Liver (tissue), 9 donors: Measurements from ENCODE around the gene CRACDL. TPM values are rescaled to one million over a fixed set of nuclear protein-coding genes. Genes with fewer than 3 reads are reported as not detected.

Experiments used
- DNase-seq: peaks from one replicate; pipeline ENCODE4 v3.0.0-alpha.2; 2017; ENCODE audit warnings: low spot score
- H3K27ac ChIP-seq, 2 donors: one replicate each; pipeline ENCODE4 v1.7.0; 2013; ENCODE audit warnings: inconsistent platforms in 2 of 2, low read length in 2 of 2, control low read depth in 1 of 2, low read depth in 1 of 2, mild to moderate bottlenecking in 1 of 2
- H3K27me3 ChIP-seq, 4 donors: one replicate each; pipeline versions ENCODE4 v1.6.1 to v1.7.0; 2013; ENCODE audit warnings: low read length in 3 of 4, inconsistent platforms in 1 of 4, mild to moderate bottlenecking in 1 of 4, moderate library complexity in 1 of 4; ENCODE audit not compliant: control insufficient read depth in 4 of 4, insufficient read depth in 4 of 4
- H3K36me3 ChIP-seq, 4 donors: one replicate each; pipeline versions ENCODE4 v1.6.1 to v1.7.0; 2013; ENCODE audit warnings: low read length in 3 of 4, mild to moderate bottlenecking in 3 of 4, low read depth in 1 of 4, moderate library complexity in 1 of 4; ENCODE audit not compliant: control insufficient read depth in 4 of 4, insufficient read depth in 3 of 4
- H3K4me1 ChIP-seq, 4 donors: one replicate each; pipeline versions ENCODE4 v1.6.1 to v1.7.0; 2013; ENCODE audit warnings: low read length in 3 of 4, mild to moderate bottlenecking in 3 of 4, moderate library complexity in 1 of 4; ENCODE audit not compliant: control insufficient read depth in 4 of 4, insufficient read depth in 4 of 4
- H3K4me3 ChIP-seq, 3 donors: one replicate each; pipeline versions ENCODE4 v1.6.1 to v1.7.0; 2013; ENCODE audit warnings: low read length in 3 of 3, control low read depth in 1 of 3, low read depth in 1 of 3, mild to moderate bottlenecking in 1 of 3
- H3K9ac ChIP-seq, 2 donors: one replicate each; pipeline ENCODE4 v1.7.0; 2013; ENCODE audit warnings: low read length in 2 of 2, mild to moderate bottlenecking in 2 of 2, moderate library complexity in 2 of 2, control low read depth in 1 of 2, low read depth in 1 of 2
- H3K9me3 ChIP-seq, 4 donors: one replicate each; pipeline versions ENCODE4 v1.6.1 to v1.7.0; 2013; ENCODE audit warnings: low read length in 3 of 4; ENCODE audit not compliant: control insufficient read depth in 4 of 4
- EGR1 ChIP-seq, 2 donors: IDR thresholded peaks; 2 replicates each; pipeline ENCODE4 v1.6.1; 2016 to 2018; ENCODE audit warnings: antibody characterized with exemption in 2 of 2, low read depth in 2 of 2
- FOXA1 ChIP-seq: IDR thresholded peaks from 2 replicates; pipeline ENCODE4 v1.6.1; 2016; ENCODE audit warnings: antibody characterized with exemption
- FOXA2 ChIP-seq: IDR thresholded peaks from 2 replicates; pipeline ENCODE4 v1.6.1; 2016; ENCODE audit warnings: antibody characterized with exemption
- HNF4A ChIP-seq, 2 donors: conservative IDR thresholded peaks; 2 replicates each; pipeline ENCODE4 v1.6.1; 2016; ENCODE audit warnings: antibody characterized with exemption in 2 of 2, mild to moderate bottlenecking in 2 of 2
- HNF4G ChIP-seq: IDR thresholded peaks from 2 replicates; pipeline ENCODE4 v1.6.1; 2016; ENCODE audit warnings: antibody characterized with exemption
- JUND ChIP-seq, 2 donors: IDR thresholded peaks; 2 replicates each; pipeline ENCODE4 v1.6.1; 2016; ENCODE audit warnings: antibody characterized with exemption in 2 of 2
- NR2F2 ChIP-seq: IDR thresholded peaks from 2 replicates; pipeline ENCODE4 v1.6.1; 2016; ENCODE audit warnings: antibody characterized with exemption
- RAD21 ChIP-seq, 2 donors: IDR thresholded peaks; 2 replicates each; pipeline ENCODE4 v1.6.1; 2016; ENCODE audit warnings: antibody characterized with exemption in 2 of 2, mild to moderate bottlenecking in 2 of 2
- RXRA ChIP-seq, 2 donors: IDR thresholded peaks; 2 replicates each; pipeline ENCODE4 v1.6.1; 2017 to 2018; ENCODE audit warnings: antibody characterized with exemption in 2 of 2, mild to moderate bottlenecking in 1 of 2
- TAF1 ChIP-seq: conservative IDR thresholded peaks from 2 replicates; pipeline ENCODE4 v1.6.1; 2016; ENCODE audit warnings: antibody characterized with exemption, mild to moderate bottlenecking
- YY1 ChIP-seq: IDR thresholded peaks from 2 replicates; pipeline ENCODE4 v1.6.1; 2016; ENCODE audit warnings: antibody characterized with exemption, mild to moderate bottlenecking
- WGBS: extraction: QIAGEN DNeasy Blood & Tissue Kit; methylation state at CpG from one replicate; pipeline ENCODE4 v1.1.7; 2013; 5-methylcytosine and 5-hydroxymethylcytosine counted together
- polyA plus RNA-seq, 2 donors: library from polyadenylated mRNA; stranded (reverse) in 1 of 2; unstranded in 1 of 2; fragments of 200-250 nt in 1 of 2; fragments of >200 nt in 1 of 2; fragmentation: Nextera tagmentation in 1 of 2; extraction: Ambion mirVana in 1 of 2; gene quantifications; one replicate each; pipeline versions ENCODE4 v1.2.1 to v1.2.3, GENCODE V29; 2013 to 2015
- total RNA-seq, 2 donors: library from RNA; depleted of rRNA; stranded (reverse); fragments of >200 nt; gene quantifications; one replicate each; pipeline ENCODE4 v1.2.3, GENCODE V29; 2014
- TF ChIP-seq, protein P1 (sequence below): IDR thresholded peaks from 2 replicates; pipeline ENCODE4 v1.6.1; 2016; ENCODE audit warnings: antibody characterized with exemption
- TF ChIP-seq, protein P2 (sequence below): IDR thresholded peaks from 2 replicates; pipeline ENCODE4 v1.6.1; 2016; ENCODE audit warnings: antibody characterized with exemption
- TF ChIP-seq, protein P3 (sequence below): IDR thresholded peaks from 2 replicates; pipeline ENCODE4 v1.6.1; 2016; ENCODE audit warnings: antibody characterized with exemption
- TF ChIP-seq, protein P4 (sequence below): fragments of 150-350 bp; IDR thresholded peaks from 2 replicates; pipeline ENCODE4 v1.5.1; 2017; ENCODE audit warnings: improper control_type of control experiment, low read depth, low read length; ENCODE audit not compliant: missing input control
- TF ChIP-seq, protein P5 (sequence below): IDR thresholded peaks from 2 replicates; pipeline ENCODE4 v1.6.1; 2016; ENCODE audit warnings: antibody characterized with exemption, mild to moderate bottlenecking
- donor health status: healthy.
- donor health status: healthy.
- donor health status: healthy.
- donor health status: healthy.
- donor health status: healthy.

Gene CRACDL
- total and polyA plus RNA-seq, 4 donors = 0.13 to 0.46 (median 0.29) TPM

DNA sequence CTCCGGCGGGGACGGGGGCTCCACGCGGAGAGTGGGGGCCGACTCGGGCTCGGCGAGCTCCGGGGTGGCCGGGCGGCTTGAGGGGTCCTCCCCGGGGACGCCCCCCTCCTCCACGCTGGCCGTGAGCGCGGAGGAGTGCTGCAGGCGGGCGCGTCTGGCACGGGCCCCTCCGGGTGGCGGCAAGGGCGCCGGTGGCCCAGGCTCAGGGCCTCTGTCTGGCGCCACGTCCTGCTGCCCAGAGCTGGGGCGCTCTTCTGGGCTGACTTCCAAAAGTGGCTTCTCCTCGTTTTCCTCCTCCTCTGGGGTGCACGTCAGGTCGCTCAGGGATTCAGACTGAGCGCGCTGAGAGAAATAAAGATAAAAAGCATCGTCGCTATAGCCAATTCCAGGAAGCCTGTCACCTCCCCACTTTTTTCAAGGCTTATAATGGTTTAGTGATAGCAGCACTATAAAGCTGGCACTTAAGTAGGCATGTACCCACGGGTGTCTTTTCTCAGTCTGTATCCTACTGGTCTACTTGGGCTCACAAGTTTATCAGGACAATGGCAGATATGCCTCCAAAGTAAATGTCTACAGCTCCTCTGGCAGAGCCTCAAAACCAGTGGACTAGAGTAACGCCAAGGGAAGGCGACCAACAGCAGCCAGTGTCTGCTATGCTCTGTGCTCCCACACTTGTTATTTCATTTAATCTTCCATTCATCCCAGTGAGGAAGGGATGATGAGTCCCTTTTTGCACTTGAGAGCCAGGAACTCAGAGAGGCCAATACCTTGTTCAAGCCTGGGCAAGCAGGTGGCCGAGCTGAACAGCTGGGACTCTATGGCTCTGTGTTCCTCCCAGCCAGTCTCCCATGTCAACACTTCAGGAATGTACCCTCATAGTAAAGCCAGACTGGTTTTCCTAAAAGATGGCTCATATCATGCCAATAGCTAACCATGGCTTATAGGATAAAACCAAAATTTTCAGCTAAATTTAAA lies 112.5 kb downstream of the CRACDL start:
- Histone ChIP-seq H3K9me3 (no peaks in the 10 kb centered on the region), H3K27ac (no peak overlapping the region), H3K36me3 (no peaks in the 10 kb centered on the region), H3K9ac (no peak overlapping the region), H3K4me3 (peak overlapping the region in 1 of 3 donors; percentile 44), H3K27me3 (no peaks in the 10 kb centered on the region), H3K4me1 (peaks cover 0 to 6% (median 0%) of the 10 kb centered on the region in 4 donors)
- WGBS = 48% methylated on average over 40 of the region's 40 CpGs
- DNase-seq = no peak
- TF ChIP-seq EGR1 (IDR thresholded peaks at IDR 0.05; ENCODE audit: low read depth in 2 of 2) (no peak), NR2F2 (no peak), JUND (IDR thresholded peaks at IDR 0.05) (no peak), RAD21 (IDR thresholded peaks at IDR 0.05) (no peak), HNF4A (conservative IDR thresholded peaks at IDR 0.05) (no peak)
- TF ChIP-seq, protein P1, sequence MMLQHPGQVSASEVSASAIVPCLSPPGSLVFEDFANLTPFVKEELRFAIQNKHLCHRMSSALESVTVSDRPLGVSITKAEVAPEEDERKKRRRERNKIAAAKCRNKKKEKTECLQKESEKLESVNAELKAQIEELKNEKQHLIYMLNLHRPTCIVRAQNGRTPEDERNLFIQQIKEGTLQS = no peak

DNA sequence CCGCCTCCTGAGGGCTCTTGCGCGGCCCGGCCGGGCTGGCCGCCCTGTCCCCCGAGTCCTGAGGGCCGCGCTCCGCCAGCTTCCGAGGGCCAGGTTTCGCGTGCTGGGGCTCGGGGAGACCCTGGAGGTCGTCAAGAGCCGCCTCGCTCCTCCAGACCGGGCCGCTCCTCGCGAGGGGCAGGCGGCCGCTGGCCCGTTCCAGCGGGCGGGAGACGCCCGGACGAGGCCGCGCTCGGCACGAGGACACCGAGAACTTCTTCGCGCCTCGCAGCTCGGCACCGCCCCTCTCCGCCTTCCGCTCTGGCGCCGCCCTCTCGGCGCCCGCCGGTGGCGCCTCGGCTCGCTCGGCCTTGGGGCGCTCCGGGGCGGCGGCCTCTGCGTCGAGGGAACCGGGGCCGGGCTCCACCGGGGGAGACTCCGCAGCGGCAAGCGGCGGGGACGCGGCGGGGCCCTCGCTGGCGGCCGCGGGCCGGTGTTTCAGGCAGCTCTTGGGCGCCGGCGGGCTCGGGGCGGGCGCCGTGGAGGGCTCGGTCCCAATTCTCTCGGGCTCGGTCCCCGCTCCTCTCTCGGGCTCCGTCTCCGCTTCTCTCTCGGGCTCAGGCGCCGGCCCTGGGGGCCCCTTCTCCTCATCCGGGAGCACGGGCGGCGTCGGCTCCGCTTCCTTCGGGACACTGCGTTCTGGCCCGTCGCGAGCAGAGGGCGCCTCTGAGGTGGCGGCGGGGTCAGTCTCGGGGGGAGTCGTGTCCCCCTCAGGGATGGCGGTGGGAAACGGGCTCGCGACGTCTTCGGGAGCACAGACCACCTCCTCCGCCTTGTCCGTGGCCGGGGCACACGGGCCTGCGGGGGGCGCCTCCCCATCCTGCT lies 113.5 kb downstream of the CRACDL start:
- Histone ChIP-seq H3K27me3 (no peaks in the 10 kb centered on the region), H3K9ac (no peak overlapping the region), H3K36me3 (no peaks in the 10 kb centered on the region), H3K4me3 (peak overlapping the region in 1 of 3 donors; percentile 44), H3K27ac (no peak overlapping the region), H3K4me1 (peaks cover 0 to 6% (median 0%) of the 10 kb centered on the region in 4 donors), H3K9me3 (no peaks in the 10 kb centered on the region)
- DNase-seq = peak; percentile 48
- TF ChIP-seq TAF1 (no peak), RAD21 (IDR thresholded peaks at IDR 0.05) (peak in 1 of 2 donors; percentile 4)
- 28% methylated on average over 117 of the region's 117 CpGs for WGBS

DNA sequence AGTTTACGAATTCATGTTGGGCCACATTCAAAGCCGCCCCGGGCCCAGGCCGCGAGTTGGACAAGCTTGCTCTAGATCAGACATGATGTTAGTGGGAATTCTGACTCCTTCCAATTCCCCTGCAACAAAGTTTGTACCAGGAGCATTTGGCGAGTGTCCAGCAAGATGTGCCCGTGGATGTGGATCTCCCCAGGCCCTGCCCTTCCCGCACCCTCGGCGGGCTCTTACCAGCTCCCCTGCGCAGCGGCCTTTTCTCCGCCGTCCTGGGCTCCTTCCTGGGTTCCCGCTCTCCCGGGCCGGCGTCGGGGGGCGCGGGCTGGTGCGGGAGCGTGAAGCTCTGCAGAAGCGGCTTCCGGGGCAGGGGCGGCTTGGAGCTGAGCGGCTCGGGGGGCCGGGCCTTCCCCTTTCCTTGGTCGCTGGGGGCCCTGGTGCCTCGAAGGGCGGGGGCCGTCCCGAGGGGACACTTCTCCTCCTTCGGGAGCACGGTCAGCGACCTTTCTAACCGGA lies 114.3 kb downstream of the CRACDL start:
- DNase-seq = no peak
- Histone ChIP-seq H3K27me3 (no peaks in the 10 kb centered on the region), H3K9ac (no peak overlapping the region), H3K9me3 (no peaks in the 10 kb centered on the region), H3K36me3 (no peaks in the 10 kb centered on the region), H3K4me3 (no peak overlapping the region), H3K4me1 (peaks cover 0 to 6% (median 0%) of the 10 kb centered on the region in 4 donors), H3K27ac (no peak overlapping the region)
- WGBS = 92% methylated on average over 38 of the region's 38 CpGs
- TF ChIP-seq, protein P2, sequence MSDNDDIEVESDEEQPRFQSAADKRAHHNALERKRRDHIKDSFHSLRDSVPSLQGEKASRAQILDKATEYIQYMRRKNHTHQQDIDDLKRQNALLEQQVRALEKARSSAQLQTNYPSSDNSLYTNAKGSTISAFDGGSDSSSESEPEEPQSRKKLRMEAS = no peak
- TF ChIP-seq JUND (IDR thresholded peaks at IDR 0.05) = no peak
- no peak for TF ChIP-seq FOXA2
- no peak for TF ChIP-seq NR2F2
- no peak for TF ChIP-seq EGR1 (IDR thresholded peaks at IDR 0.05; ENCODE audit: low read depth in 2 of 2)
- no peak for TF ChIP-seq FOXA1
- TF ChIP-seq HNF4A (conservative IDR thresholded peaks at IDR 0.05) = no peak
- TF ChIP-seq HNF4G = no peak
- TF ChIP-seq, protein P3, sequence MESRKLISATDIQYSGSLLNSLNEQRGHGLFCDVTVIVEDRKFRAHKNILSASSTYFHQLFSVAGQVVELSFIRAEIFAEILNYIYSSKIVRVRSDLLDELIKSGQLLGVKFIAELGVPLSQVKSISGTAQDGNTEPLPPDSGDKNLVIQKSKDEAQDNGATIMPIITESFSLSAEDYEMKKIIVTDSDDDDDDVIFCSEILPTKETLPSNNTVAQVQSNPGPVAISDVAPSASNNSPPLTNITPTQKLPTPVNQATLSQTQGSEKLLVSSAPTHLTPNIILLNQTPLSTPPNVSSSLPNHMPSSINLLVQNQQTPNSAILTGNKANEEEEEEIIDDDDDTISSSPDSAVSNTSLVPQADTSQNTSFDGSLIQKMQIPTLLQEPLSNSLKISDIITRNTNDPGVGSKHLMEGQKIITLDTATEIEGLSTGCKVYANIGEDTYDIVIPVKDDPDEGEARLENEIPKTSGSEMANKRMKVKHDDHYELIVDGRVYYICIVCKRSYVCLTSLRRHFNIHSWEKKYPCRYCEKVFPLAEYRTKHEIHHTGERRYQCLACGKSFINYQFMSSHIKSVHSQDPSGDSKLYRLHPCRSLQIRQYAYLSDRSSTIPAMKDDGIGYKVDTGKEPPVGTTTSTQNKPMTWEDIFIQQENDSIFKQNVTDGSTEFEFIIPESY = no peak
- TF ChIP-seq TAF1 = no peak
- TF ChIP-seq RXRA (IDR thresholded peaks at IDR 0.05) = no peak
- TF ChIP-seq, protein P4, sequence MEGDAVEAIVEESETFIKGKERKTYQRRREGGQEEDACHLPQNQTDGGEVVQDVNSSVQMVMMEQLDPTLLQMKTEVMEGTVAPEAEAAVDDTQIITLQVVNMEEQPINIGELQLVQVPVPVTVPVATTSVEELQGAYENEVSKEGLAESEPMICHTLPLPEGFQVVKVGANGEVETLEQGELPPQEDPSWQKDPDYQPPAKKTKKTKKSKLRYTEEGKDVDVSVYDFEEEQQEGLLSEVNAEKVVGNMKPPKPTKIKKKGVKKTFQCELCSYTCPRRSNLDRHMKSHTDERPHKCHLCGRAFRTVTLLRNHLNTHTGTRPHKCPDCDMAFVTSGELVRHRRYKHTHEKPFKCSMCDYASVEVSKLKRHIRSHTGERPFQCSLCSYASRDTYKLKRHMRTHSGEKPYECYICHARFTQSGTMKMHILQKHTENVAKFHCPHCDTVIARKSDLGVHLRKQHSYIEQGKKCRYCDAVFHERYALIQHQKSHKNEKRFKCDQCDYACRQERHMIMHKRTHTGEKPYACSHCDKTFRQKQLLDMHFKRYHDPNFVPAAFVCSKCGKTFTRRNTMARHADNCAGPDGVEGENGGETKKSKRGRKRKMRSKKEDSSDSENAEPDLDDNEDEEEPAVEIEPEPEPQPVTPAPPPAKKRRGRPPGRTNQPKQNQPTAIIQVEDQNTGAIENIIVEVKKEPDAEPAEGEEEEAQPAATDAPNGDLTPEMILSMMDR = no peak
- TF ChIP-seq, protein P1 = no peak
- no peak for TF ChIP-seq RAD21 (IDR thresholded peaks at IDR 0.05)
- TF ChIP-seq YY1 = no peak
- TF ChIP-seq, protein P5, sequence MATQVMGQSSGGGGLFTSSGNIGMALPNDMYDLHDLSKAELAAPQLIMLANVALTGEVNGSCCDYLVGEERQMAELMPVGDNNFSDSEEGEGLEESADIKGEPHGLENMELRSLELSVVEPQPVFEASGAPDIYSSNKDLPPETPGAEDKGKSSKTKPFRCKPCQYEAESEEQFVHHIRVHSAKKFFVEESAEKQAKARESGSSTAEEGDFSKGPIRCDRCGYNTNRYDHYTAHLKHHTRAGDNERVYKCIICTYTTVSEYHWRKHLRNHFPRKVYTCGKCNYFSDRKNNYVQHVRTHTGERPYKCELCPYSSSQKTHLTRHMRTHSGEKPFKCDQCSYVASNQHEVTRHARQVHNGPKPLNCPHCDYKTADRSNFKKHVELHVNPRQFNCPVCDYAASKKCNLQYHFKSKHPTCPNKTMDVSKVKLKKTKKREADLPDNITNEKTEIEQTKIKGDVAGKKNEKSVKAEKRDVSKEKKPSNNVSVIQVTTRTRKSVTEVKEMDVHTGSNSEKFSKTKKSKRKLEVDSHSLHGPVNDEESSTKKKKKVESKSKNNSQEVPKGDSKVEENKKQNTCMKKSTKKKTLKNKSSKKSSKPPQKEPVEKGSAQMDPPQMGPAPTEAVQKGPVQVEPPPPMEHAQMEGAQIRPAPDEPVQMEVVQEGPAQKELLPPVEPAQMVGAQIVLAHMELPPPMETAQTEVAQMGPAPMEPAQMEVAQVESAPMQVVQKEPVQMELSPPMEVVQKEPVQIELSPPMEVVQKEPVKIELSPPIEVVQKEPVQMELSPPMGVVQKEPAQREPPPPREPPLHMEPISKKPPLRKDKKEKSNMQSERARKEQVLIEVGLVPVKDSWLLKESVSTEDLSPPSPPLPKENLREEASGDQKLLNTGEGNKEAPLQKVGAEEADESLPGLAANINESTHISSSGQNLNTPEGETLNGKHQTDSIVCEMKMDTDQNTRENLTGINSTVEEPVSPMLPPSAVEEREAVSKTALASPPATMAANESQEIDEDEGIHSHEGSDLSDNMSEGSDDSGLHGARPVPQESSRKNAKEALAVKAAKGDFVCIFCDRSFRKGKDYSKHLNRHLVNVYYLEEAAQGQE = no peak
